ENCODE measurements around the gene NRXN3.

Gene NRXN3

GRCh38 chr14:78829274-78829673 is 659.1 kb downstream of the NRXN3 start:
- DNase-seq (ENCODE audit: low spot score) = no peak

- DNase-seq (ENCODE audit: low spot score) = no peak
Measured at GRCh38 chr14:78834766-78835451, 664.7 kb downstream of the NRXN3 start.

GRCh38 chr14:78835909-78836308 is 665.7 kb downstream of the NRXN3 start:
- DNase-seq (ENCODE audit: low spot score) = no peak

- peak; percentile 4 for DNase-seq (ENCODE audit: low spot score)
Measured at GRCh38 chr14:78836777-78837176, 666.6 kb downstream of the NRXN3 start.

GRCh38 chr14:78838959-78839358 is 668.8 kb downstream of the NRXN3 start:
- no peak for DNase-seq (ENCODE audit: low spot score)

- no peak for DNase-seq (ENCODE audit: low spot score)
Measured at GRCh38 chr14:78840898-78841297, 670.7 kb downstream of the NRXN3 start.

- DNase-seq (ENCODE audit: low spot score) = no peak
Measured at GRCh38 chr14:78847801-78848200, 677.6 kb downstream of the NRXN3 start.

- DNase-seq (ENCODE audit: low spot score) = peak; percentile 14
Measured at GRCh38 chr14:78848234-78848820, 678.2 kb downstream of the NRXN3 start.

- no peak for DNase-seq (ENCODE audit: low spot score)
Measured at GRCh38 chr14:78849952-78850351, 679.8 kb downstream of the NRXN3 start.

GRCh38 chr14:78851189-78851588 is 681.0 kb downstream of the NRXN3 start:
- DNase-seq (ENCODE audit: low spot score) = no peak

- no peak for DNase-seq (ENCODE audit: low spot score)
Measured at GRCh38 chr14:78852040-78852439, 681.9 kb downstream of the NRXN3 start.

- no peak for DNase-seq (ENCODE audit: low spot score)
Measured at GRCh38 chr14:78857974-78858373, 687.8 kb downstream of the NRXN3 start.

GRCh38 chr14:78863143-78863542 is 693.0 kb downstream of the NRXN3 start:
- DNase-seq (ENCODE audit: low spot score) = no peak

GRCh38 chr14:78872837-78873236 is 702.7 kb downstream of the NRXN3 start:
- DNase-seq (ENCODE audit: low spot score) = no peak

- DNase-seq (ENCODE audit: low spot score) = no peak
Measured at GRCh38 chr14:78873581-78873980, 703.4 kb downstream of the NRXN3 start.

GRCh38 chr14:78875049-78875448 is 704.9 kb downstream of the NRXN3 start:
- DNase-seq (ENCODE audit: low spot score) = no peak

- no peak for DNase-seq (ENCODE audit: low spot score)
Measured at GRCh38 chr14:78885884-78886283, 715.7 kb downstream of the NRXN3 start.

- no peak for DNase-seq (ENCODE audit: low spot score)
Measured at GRCh38 chr14:78897443-78897842, 727.3 kb downstream of the NRXN3 start.

GRCh38 chr14:78902010-78902623 is 731.9 kb downstream of the NRXN3 start:
- DNase-seq (ENCODE audit: low spot score) = no peak

GRCh38 chr14:78904094-78904493 is 733.9 kb downstream of the NRXN3 start:
- no peak for DNase-seq (ENCODE audit: low spot score)

- no peak for DNase-seq (ENCODE audit: low spot score)
Measured at GRCh38 chr14:78917462-78917861, 747.3 kb downstream of the NRXN3 start.

- no peak for DNase-seq (ENCODE audit: low spot score)
Measured at GRCh38 chr14:78921856-78922255, 751.7 kb downstream of the NRXN3 start.

GRCh38 chr14:78927261-78927660 is 757.1 kb downstream of the NRXN3 start:
- DNase-seq (ENCODE audit: low spot score) = no peak

- DNase-seq (ENCODE audit: low spot score) = no peak
Measured at GRCh38 chr14:78933166-78933565, 763.0 kb downstream of the NRXN3 start.

All from germinal center (tissue), 1 donor.